ENCODE results near the gene AUTS2.

The AUTS2 gene

DNA sequence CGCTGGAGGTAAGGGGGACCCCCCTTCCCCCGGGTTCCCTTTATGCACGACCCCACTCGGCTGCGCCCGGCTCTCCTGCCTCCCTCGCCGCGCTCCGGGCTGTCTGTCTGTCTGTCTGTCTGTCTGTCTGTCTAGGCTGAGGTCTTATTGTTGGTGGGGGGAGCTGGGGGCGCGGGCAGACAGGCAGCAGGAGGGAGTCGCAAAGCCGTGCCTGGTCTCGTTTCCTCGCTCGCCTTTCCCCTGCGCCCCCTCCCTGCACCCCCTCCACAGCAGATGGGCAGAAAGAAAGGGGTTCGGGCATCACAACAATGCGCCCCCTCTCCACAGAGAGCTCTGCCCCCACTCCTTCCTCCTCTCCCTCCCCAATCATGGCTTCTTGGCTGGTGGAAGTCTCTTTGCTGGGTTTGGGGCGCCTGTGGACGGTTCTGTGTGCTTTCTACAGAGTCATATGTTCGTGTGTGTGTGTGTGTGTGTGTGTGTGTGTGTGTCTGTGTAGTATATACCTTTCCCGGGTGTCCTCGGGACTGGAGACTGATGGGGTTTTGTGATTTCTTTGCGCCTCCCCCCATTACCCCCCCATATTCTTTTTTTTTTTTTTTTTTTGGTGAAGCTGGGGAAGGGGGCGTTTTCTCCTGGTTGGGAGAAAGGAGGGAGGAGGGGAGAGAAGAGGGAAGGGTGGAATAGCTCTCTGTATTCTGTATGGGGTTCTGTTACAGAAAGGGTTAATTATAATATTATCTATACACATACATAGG is 1.9 kb downstream of the AUTS2 start:
- no peak for DNase-seq (ENCODE audit: low read depth)

DNA sequence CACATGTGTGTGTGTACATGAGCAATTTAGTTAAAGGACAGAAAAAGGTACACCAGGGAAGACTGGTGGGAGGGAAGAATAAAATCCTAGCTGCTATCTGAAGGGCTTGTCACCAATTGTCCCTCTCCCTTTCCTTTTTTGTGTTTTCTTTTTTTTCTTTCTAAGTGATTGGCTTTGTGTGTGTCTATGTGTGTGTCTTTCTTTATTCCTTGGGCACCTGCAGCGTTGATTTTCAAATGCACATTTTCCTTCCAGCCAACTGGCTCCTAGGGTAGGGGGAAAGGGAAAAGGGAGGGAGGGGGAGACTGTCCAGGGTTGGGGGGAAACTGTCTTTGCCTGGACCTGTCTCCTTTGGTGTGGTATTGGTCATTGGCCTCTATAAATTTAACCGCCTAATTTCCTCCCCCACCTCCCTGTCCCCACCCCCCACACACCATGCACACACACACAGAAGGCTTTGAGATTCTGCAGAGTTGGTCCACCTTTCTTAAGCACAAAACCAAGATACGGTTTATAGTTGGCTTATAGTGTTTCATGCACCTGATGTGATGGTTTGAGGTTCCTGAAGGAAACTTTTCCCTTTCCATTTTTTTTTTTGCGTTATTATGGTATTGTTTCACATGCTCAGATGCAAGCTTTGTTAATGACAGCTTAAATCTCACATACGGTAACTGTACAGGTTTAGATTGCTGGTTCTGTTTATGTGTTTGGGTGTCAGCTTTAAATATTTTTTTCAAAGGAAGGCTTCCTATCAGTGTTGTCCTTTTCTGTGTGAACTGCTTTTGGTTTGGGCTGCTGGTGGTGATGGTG is 2.6 kb downstream of the AUTS2 start:
- DNase-seq (ENCODE audit: low read depth), result no peak

DNA sequence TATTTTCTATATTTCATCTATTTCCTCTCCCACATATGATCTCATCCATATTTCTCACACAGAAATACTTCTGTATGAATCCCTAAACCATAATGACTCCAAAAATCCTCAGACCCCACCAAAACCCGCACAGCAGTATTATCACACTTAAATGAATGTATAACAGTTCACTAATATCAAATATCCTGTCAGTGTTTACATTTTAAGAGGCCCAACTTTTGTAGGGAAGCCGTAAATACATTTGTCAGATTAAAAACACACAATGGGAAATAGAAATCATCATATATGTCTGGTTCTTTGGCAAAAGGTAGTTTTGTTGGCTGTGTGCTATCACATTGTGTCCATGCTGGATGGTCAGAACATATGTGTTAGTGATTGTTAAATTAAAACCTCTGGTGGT is 4.2 kb downstream of the AUTS2 start:
- no peak for DNase-seq (ENCODE audit: low read depth)

DNA sequence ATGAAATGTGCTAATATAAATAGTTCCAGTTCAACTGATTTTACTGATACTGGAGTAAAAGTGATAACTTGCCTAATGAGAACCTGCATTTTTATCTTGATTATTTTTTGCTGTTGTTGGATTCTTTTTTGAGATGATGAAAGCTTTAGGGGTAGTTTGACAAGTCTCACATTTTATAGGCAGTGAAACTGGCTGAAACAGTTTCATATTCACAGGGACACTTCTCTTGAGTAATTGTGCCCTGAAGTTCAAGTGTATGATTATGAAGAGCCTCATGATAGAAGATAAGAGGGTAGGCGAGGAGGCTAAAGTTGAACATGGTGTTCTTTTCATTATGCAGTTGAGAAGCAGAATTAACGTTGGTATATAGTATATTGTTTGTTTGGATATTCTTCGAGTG is 5.1 kb downstream of the AUTS2 start:
- DNase-seq (ENCODE audit: low read depth), result no peak

DNA sequence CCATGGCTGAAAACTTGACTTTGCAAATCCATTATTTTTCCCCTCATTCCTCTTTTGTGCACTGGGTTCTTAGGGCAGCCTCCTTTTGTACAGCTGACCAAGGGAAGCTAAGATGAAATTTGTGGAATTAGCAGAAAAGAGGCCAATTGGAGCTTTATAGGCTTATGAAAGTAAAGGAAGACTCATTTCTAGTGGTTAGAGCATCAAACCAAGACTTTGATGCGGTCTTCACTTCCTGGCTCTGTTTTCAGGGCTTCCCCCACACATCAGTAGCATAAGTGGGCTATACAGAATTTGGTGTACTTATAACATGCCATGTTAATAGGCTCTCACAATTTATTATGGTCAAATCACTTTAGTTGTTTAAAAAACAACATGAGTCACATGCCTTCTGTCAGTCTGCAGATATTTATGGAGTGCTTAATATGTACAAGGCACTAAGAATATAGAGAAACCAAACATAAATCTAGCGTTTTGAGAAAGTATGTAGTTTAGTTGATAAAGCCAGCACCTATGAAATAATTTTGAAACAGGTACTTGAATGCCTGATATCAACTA is 5.7 kb downstream of the AUTS2 start:
- DNase-seq (ENCODE audit: low read depth), result no peak

DNA sequence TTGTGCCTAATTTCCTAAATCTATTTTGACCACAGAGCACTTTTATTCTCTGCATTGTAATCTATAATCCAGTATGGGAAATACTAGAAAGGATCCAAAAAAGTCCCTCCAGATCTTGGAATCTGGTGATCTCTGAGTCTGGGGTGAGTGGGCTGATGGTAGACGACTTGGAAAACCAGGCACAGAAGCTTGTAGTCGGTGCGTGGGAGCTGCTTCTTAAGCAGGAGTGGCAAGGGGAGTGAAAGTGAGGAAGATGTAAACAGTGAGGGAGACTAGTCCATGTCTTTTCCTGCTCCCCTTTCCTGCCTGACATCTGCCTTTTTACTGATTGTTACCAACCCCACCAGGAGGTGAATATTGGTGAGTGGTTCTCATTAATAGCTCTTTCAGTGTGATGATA is 6.8 kb downstream of the AUTS2 start:
- DNase-seq (ENCODE audit: low read depth), result no peak

DNA sequence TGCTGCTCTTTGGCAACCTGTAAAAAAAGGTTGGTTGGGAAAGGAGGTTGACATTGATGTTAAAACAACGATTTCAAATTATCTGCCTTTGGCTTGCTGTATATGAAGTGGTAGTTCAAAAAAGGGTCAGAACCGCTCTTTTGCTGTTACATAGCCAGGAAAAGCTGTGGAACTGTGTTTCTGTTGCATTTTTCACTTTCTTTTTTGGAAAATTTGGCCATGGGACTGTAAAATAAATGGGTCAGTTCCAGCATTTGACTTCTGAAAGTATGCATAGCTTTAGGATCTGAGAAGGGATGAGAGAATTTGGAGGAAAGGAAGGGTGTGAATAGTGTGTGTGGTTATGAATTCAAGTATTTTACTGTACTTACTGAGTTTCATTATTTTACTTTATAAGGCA is 7.3 kb downstream of the AUTS2 start:
- DNase-seq (ENCODE audit: low read depth), result no peak

DNA sequence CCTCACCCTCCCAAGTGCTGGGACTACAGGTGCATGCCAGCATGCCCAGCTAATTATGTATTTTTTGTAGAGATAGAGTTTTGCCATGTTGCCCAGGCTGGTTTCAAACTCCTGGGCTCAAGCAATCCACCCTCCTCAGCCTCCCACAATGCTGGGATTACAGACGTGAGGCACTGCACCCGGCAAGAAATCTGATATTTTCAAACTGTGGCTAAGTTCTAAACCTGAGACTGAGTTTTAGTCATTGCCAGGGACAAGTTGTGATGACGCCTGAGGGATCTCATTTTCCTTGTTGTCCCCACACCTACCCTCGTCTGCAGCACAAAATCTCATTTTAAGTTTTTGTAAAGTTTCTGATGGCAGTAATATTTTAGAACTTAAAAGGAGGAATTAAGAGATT is 9.8 kb downstream of the AUTS2 start:
- DNase-seq (ENCODE audit: low read depth), result no peak

DNA sequence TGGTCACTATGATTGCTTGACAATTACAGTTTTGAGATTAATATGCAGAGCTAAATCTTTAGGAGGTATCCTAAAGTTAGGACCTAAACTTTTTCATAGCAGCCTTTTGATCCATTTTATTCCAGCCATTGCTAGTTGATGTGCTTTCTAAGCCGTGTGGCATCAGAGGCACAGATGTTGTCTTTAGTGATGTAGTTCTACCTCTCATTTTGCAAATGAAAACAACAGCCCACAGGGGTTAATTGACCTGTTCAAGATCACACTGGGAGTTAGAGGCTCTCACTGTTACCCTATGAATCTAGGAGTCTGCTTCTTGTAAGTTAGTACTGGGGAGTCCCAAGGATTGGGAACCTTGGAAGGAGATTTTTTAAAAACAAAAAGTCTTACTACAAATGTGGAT is 10.6 kb downstream of the AUTS2 start:
- no peak for DNase-seq (ENCODE audit: low read depth)

DNA sequence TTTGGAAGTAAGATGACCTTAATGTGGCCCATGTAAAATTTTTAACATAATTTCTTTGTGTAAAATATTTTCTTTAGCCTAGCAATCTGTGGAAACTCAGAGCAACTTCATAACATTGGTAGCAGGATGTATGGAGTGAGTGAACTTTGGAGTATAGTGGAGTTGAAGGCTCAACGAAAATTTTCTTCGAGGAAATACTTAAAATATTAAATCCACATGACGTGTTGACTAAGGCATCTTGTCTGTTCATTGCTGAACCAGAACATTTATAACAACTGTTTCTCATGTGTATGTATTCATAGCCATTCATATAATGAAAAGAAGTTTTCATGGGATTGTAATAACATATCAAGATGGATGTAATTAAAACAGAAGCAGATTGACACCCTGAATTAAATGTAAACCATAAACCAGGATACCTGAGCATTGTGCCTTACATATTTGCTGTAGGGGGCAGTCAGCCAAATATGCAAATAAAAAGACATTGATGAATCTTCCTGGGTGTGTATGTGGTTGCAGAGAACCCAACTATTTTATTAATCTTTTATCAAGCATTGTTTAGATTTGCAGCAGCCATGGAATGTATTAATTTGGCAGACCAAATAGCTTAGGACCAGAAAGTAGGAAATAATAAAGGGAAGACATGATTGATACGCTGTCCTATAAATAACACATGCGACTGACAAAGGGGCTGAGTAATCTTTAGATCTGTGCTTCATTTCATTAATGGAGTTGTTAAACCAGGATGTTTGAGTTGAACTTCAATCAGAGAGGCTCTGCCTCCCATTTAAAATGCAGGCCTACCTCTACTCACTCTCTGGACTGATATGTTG is 11.5 kb downstream of the AUTS2 start:
- DNase-seq (ENCODE audit: low read depth), result no peak

DNA sequence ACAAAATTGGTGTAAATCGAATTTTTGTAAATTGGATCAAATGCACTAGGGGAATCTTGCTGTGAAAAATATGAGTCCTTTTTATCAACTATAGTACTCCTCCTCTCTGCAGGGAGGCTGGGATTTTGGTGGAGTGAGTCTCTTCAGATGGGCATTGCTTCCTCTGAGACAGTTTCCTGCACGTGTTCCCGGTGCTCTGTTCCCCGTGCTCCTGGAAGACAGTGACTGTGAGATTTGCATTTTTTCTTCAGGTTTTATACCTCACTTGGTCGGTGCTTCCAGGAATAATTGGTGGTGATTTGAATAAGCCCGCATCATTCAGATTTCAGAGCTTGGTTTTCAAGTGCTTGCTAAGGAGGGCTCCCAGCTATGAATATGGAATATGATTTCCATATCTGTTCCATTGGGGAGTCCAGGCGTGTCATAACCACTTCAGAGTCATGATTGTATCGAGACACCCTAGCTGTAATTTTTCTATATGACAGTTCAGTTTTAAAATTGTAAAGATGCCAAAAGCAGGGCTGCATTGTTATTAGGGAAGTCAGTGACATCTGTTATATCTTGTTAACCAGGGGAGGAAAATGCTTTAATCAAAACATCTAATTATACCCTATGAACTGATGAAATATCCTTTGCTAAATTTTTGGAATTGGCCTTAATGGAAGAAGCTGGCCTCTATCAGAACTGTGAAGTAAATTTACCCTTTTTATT is 12.3 kb downstream of the AUTS2 start:
- no peak for DNase-seq (ENCODE audit: low read depth)

DNA sequence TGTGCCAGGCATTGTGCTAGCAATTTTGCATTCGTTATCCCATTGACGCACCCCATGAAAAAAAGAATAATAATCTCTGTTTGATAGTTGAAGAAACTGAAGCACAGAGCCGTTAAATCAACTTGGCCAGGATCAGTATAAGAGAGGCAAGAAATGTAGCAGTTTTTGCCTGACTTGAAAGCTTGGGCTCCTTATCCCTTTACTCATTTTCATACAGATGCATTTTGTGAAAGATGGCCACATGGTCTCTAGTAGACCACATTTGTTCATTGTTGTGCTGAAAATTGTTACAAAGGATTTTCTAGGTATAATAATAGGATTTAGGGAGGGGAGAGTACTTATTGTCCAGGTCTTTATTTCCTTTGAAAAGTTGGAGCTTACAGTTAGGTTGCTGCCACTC is 14.7 kb downstream of the AUTS2 start:
- DNase-seq (ENCODE audit: low read depth), result no peak

DNA sequence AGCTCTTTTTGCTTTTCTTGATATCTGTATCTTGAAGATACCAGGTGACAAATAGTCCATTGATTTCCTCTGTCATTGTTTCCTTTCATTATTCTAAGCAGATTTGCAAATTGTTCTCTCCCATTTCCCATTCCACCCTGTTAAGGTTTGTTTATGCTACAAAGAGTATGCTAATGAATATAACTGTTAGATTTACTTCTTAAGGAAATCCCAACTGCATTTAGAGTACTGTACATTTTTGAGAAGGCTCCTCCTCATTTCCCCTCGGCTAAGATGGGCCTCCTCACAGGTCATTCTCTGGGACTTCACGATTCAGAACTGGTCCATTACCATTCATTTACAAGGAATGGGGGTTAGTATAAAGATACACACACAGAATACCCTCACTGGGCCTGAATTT is 15.6 kb downstream of the AUTS2 start:
- DNase-seq (ENCODE audit: low read depth), result no peak

DNA sequence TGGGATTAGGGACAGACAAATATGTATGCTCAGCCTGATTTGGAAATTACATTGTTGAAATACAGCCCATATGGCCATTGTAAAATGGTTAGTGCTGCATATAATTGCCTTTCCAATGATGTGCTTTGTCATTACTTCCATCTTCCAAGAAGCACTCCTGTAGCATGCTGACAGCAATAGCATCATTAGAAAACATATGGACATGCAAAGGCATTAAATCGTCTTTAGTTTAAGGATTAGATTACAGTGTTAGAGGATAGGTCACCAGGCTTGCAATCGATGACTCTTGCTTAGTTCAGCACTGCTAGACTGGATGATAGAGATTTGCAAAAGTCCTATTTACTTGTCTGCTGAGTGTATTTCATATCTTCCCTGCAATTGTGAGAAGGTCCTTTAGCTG is 17.4 kb downstream of the AUTS2 start:
- DNase-seq (ENCODE audit: low read depth), result no peak

DNA sequence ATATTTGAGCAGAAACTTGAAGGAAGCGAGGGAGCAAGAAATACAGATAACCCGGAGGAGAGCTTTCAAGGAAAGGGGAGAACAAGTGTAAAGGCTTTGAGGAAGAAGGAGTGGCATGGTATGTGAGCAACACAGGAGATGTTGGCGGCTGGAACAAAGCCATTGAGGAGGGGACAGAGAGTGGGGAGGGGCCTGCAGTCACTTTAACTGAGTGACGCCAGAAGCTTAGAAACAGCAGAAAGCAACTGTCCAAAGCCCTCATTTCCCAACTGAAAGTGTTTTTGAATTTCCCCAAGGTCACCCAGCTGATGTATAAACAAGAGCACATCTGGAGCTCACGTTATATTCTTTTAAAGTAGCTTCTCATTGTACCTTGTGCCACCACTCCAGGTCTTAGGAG is 19.1 kb downstream of the AUTS2 start:
- DNase-seq (ENCODE audit: low read depth), result no peak

DNA sequence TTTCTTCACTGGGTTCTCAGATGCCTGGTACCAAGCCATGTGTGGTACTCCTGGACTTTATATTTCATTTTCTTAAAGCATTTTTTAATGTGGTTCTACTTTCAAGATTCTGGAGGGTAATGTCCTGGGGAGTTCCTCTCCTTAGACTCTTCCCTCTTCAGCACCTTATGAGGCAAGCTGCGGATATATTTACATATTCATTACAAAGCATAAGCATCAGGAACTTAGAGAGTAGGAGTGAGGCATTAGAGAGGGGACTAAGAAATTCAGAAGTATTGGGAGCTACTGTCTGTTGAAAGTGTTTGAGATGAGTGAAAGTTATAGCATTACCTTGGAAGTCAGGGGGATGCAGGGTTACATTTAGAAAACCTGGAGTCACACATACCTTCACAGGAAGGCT is 20.8 kb downstream of the AUTS2 start:
- DNase-seq (ENCODE audit: low read depth), result no peak

DNA sequence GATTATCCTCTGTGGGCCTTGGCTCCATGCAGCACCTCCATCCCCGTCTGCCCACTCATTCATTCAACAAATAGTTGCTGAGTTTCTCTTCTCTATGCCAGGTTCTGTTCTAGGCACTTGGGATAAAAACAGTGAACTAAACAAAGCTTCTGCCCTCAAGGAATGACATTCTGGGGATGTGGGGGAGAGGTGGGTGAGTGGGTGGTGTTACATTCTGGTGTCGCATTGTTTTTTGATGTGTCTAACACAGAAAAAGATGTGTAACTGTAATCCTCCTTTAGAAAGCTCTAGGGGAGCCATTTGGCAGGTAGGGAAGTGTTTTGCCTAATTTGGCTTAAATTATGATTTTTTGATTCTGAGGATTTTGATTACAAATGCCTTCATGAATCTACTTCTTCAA is 21.4 kb downstream of the AUTS2 start:
- no peak for DNase-seq (ENCODE audit: low read depth)

DNA sequence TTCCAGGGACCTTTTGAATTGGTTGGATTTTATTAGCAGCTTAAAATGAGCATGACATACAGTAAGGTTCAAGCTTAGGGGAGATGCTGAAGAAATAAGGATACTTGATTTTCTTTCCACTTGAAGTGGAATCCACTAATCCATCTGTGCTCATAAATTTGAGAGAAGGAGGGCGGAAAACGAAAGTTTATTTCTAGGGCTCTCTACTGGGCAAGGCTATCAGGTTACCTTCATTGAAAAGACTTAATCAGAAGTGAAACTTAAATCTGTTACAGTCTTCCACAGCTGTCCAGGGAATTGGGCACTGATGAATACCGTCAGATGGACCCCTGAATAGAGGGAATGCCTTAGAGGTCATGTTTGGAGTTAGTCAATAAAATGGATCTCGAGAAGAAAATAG is 21.8 kb downstream of the AUTS2 start:
- DNase-seq (ENCODE audit: low read depth), result no peak

DNA sequence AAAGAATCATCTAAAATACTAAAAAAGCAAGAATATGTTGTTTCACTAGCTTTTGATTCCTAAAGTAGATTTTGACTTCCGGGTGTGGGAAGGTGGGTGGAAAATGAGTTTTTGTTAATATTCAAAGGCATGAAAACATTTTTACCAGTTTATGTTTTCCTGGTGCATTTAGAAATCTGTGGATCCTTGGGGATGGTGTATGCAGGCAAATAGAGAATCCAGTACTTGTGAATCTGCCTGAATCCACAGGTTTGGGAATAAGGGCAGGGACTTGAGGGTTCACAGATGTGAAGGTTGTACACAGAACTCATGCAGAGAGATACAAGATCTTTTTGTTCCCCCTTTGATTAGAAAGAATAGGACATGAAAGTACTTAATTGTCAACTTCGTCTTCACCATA is 22.4 kb downstream of the AUTS2 start:
- no peak for DNase-seq (ENCODE audit: low read depth)

DNA sequence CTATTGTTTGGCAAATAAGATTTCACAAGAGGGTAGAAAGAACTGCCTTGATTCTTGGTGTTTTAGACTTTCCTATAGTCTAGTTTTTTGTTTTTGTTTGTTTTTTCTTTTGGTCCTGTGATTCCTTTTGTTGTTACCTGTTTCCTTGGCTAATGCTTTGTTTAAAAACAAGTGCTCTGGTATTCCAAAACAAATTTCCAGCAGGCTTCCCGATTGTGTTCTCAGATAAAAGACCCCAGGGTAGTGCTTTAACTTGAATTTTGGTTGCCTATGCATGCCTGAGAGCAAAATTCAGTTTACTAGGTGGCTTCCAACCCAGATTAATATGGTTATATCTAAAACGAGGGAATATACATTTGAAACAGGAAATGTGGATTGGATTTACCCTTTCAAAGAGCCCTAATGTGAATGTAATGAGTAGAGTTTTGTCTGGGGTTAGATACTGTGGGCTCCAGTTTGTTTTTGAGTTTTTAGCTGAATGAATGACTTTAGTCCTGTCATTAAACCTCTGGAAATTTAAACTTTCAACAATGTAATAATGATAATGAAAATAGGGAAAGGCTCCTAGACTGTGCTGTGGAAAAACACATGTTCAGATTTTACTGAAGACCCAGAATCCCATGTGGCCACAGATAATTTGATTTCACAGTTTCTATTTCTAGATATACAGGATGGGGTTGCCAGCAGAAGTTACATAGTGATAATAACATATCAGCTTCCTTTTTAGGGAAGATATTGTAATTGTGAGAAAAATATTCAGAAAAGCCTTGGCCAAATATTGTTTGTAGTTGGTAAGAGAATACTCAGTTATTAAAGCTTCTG is 23.9 kb downstream of the AUTS2 start:
- DNase-seq (ENCODE audit: low read depth), result no peak

DNA sequence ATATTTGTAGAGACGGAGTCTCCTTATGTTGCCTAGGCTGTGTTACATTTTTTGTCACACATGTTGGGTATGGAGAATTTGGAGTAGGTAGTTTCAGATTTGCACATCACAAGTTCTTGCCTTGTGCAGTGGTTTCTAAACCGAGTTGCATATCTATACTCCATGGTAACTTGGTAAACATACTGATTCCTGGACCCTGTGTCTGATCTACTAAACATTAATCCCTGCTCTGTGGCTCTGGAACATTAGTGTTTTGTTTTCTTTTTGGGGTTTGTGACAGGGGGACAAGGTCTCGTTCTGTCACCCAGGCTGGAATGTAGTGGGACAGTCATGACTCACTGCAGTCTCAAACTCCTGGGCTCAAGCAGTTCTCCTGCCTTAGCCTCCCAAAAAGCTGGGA is 24.7 kb downstream of the AUTS2 start:
- no peak for DNase-seq (ENCODE audit: low read depth)

Data from stimulated activated CD8-positive, alpha-beta memory T cell treated with anti-CD3 and anti-CD28 coated beads, Interleukin-4, amount 100 ng/mL, for 24 hours (primary cell).